ENCODE data around the gene R3HCC1L.

R3HCC1L gene

DNA sequence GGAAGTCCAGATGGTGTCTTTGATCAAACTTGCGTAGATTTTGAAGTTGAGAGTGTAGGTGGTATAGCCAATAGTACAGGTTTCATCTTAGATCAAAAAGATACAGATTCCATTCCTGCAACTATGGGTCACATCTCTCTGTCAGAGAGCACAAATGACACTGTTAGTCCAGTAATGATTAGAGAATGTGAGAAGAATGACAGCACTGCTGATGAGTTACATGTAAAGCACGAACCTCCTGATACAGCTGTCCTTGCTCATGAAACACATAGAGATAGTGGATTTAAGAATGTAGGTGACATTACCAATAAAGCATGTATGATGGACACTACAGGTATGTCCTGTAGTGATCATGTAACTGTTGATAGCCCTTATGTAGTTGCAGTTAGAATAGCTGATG is 74.5 kb downstream of the R3HCC1L start:
- H3K4me3 ChIP-seq (ENCODE audit: low read depth, low read length): no peak overlapping the region
- TF ChIP-seq, protein P1, sequence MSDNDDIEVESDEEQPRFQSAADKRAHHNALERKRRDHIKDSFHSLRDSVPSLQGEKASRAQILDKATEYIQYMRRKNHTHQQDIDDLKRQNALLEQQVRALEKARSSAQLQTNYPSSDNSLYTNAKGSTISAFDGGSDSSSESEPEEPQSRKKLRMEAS (IDR thresholded peaks at IDR 0.05; ENCODE audit: low read depth, low read length): no peak
- TF ChIP-seq MYC (IDR thresholded peaks at IDR 0.05; ENCODE audit: low read depth, low read length): no peak
- no peak for TF ChIP-seq POLR2A (IDR thresholded peaks at IDR 0.05; ENCODE audit: extremely low read depth, insufficient read length)
- TF ChIP-seq, protein P2, sequence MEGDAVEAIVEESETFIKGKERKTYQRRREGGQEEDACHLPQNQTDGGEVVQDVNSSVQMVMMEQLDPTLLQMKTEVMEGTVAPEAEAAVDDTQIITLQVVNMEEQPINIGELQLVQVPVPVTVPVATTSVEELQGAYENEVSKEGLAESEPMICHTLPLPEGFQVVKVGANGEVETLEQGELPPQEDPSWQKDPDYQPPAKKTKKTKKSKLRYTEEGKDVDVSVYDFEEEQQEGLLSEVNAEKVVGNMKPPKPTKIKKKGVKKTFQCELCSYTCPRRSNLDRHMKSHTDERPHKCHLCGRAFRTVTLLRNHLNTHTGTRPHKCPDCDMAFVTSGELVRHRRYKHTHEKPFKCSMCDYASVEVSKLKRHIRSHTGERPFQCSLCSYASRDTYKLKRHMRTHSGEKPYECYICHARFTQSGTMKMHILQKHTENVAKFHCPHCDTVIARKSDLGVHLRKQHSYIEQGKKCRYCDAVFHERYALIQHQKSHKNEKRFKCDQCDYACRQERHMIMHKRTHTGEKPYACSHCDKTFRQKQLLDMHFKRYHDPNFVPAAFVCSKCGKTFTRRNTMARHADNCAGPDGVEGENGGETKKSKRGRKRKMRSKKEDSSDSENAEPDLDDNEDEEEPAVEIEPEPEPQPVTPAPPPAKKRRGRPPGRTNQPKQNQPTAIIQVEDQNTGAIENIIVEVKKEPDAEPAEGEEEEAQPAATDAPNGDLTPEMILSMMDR (IDR thresholded peaks at IDR 0.05; ENCODE audit: low read depth, low read length): no peak
- no peak for DNase-seq (ENCODE audit: low read depth)

DNA sequence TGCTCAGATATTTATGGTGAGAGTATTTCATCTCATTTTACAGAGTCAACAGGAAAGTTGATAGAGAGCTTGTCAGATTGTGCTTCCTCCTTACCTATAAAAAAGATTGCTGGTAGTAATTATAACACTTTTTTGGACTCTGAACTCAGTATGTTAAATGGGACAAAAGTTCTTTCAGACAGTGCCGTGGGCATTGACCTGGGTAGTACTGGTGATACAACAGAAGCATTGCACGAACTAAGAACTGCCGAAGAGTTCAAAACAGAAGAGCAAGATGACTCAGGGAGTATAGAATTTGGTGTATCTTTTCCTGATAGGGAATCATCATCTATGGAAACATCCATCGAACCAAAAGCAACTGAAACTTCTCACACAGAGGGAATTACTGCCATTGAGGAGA is 75.0 kb downstream of the R3HCC1L start:
- DNase-seq (ENCODE audit: low read depth): no peak
- TF ChIP-seq, protein P2 (IDR thresholded peaks at IDR 0.05; ENCODE audit: low read depth, low read length): no peak
- TF ChIP-seq, protein P1 (IDR thresholded peaks at IDR 0.05; ENCODE audit: low read depth, low read length): no peak
- TF ChIP-seq POLR2A (IDR thresholded peaks at IDR 0.05; ENCODE audit: extremely low read depth, insufficient read length) (no peak), MYC (IDR thresholded peaks at IDR 0.05; ENCODE audit: low read depth, low read length) (no peak)
- no peak overlapping the region for H3K4me3 ChIP-seq (ENCODE audit: low read depth, low read length)

DNA sequence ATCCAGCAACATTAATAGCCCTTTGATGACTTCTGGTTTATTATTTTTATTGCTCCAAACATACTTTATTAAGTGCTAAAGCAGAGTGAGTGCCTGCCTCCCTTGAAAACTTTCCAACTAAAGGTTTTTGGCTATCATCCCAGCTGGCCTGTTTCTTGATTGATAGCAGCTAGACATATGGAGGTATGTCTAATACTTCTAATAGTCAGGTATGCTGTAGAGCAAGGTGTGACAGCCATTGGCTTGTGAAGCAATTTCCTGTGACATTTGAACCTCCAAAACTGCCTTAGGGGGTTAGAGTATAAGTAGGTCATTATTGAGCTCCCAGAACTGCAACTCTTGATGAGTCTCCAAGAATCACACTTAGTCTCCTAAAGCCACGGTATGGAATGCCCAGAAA is 77.7 kb downstream of the R3HCC1L start:
- TF ChIP-seq, protein P1 (IDR thresholded peaks at IDR 0.05; ENCODE audit: low read depth, low read length): no peak
- TF ChIP-seq MYC (IDR thresholded peaks at IDR 0.05; ENCODE audit: low read depth, low read length) (no peak), POLR2A (IDR thresholded peaks at IDR 0.05; ENCODE audit: extremely low read depth, insufficient read length) (no peak)
- TF ChIP-seq, protein P2 (IDR thresholded peaks at IDR 0.05; ENCODE audit: low read depth, low read length): no peak
- DNase-seq (ENCODE audit: low read depth): no peak
- H3K4me3 ChIP-seq (ENCODE audit: low read depth, low read length): no peak overlapping the region

DNA sequence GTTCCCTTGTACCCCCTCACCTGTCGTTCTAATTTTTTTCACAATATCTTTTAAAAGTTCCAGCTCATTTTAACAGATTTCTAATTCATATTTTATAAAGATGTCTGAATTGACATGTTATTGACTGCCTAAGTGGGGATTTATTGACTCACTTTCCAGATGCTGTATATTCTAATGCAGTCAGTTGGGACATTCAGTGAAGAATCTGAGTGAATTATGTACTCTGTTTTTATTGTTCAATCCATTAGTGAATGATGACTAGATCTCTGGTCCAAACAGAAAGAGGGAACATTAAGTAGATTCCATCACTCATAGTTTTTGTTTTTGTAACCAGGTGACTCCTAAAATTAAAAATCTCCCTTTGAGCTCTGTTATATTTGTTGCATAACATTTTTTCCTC is 79.3 kb downstream of the R3HCC1L start:
- DNase-seq (ENCODE audit: low read depth): no peak
- TF ChIP-seq MYC (IDR thresholded peaks at IDR 0.05; ENCODE audit: low read depth, low read length) (no peak), POLR2A (IDR thresholded peaks at IDR 0.05; ENCODE audit: extremely low read depth, insufficient read length) (no peak)
- TF ChIP-seq, protein P1 (IDR thresholded peaks at IDR 0.05; ENCODE audit: low read depth, low read length): no peak
- TF ChIP-seq, protein P2 (IDR thresholded peaks at IDR 0.05; ENCODE audit: low read depth, low read length): no peak
- no peak overlapping the region for H3K4me3 ChIP-seq (ENCODE audit: low read depth, low read length)

DNA sequence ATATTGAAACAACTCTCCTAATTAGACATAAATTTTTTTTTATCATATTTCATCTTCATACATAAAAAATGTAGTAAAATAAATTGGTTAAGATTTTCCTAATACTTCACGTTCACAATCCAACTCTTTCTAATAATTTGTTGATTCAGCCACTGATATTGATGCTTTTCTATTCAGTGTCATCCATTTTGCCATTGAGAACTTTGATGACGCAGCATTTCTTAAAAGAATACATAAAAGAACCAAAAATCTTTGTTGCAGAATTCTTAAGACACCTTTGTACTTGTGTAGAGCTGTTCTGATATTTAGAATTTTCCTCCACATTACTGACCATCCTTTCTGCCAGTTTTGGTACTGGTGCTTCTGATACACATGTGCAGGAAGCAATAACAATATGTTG is 80.9 kb downstream of the R3HCC1L start:
- no peak overlapping the region for H3K4me3 ChIP-seq (ENCODE audit: low read depth, low read length)
- TF ChIP-seq, protein P2 (IDR thresholded peaks at IDR 0.05; ENCODE audit: low read depth, low read length): no peak
- TF ChIP-seq MYC (IDR thresholded peaks at IDR 0.05; ENCODE audit: low read depth, low read length) (no peak), POLR2A (IDR thresholded peaks at IDR 0.05; ENCODE audit: extremely low read depth, insufficient read length) (no peak)
- TF ChIP-seq, protein P1 (IDR thresholded peaks at IDR 0.05; ENCODE audit: low read depth, low read length): no peak
- no peak for DNase-seq (ENCODE audit: low read depth)

DNA sequence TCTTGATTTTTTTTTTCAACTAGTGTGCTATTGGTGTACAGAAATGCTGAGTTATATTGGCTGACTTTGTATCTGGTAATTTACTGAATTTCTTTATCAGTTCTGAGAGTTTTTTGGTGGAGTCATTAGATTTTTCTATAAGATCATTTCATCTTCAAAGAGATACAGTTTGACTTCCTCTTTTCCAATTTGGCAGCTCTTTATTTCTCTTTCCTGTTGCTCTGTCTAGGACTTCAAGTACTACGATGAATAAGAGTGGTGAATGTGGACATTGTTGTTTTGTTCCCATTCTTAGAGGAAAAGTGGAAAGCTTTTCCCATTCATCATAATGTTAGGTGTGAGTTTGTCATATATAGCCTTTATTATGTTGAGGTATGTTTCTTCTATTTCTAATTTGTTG is 83.3 kb downstream of the R3HCC1L start:
- TF ChIP-seq, protein P2 (IDR thresholded peaks at IDR 0.05; ENCODE audit: low read depth, low read length): no peak
- TF ChIP-seq MYC (IDR thresholded peaks at IDR 0.05; ENCODE audit: low read depth, low read length): no peak
- TF ChIP-seq, protein P1 (IDR thresholded peaks at IDR 0.05; ENCODE audit: low read depth, low read length): no peak
- no peak for TF ChIP-seq POLR2A (IDR thresholded peaks at IDR 0.05; ENCODE audit: extremely low read depth, insufficient read length)
- H3K4me3 ChIP-seq (ENCODE audit: low read depth, low read length): no peak overlapping the region
- peak; percentile 38 for DNase-seq (ENCODE audit: low read depth)

Data from NB4 (cell line).